Heart left ventricle (tissue), 13 donors: ENCODE measurements around the gene PRG3.

Source experiments
- POLR2A ChIP-seq, 2 donors: fragments of 450-650 bp; IDR thresholded peaks; one replicate each; pipeline ENCODE4 v1.6.1; 2017; ENCODE audit warnings: antibody characterized with exemption in 2 of 2, mild to moderate bottlenecking in 2 of 2, moderate library complexity in 2 of 2
- TF ChIP-seq, protein P1 (sequence below), 12 donors: fragments of 200-600 bp; sonication (generic) in 4 of 12; IDR thresholded peaks; one replicate each; pipeline versions ENCODE4 v1.5.0 to v1.8.0; 2018 to 2022; ENCODE audit warnings: antibody characterized with exemption in 12 of 12, mild to moderate bottlenecking in 5 of 12
- donor health status: ischemic (EF 13 %, LVEDD 7.1; RV severe dilation, severe dysfunction).
- donor health status: DM: no; HTN: yes; CAD: no.
- donor health status: DM: no; HTN: no; CAD: no.
- donor health status: ischemic (EF 25% LVEDD 6.9; RV normal size, moderate dysfunction).
- donor health status: ischemic (EF 25% LVEDD 5.7; RV mildly dilated, moderate dysfunction).
- donor health status: ischemic (EF 35%, LVEDD 5.7; RV mildly dilated, moderate dysfunction).
- donor health status: nonischemic (EF 11% LVEDD 7.7; RV severe dilation, severe dysfunction).
- donor health status: DM: yes; HTN: yes; CAD: no.
- donor health status: PGD.
- donor health status: ischemic (EF 29% LVEDD 5.4; RV normal size, mild dysfunction).
- donor health status: nonischemic (EF 23%, LVEDD 6.1; RV moderate dilation, normal function).

DNA sequence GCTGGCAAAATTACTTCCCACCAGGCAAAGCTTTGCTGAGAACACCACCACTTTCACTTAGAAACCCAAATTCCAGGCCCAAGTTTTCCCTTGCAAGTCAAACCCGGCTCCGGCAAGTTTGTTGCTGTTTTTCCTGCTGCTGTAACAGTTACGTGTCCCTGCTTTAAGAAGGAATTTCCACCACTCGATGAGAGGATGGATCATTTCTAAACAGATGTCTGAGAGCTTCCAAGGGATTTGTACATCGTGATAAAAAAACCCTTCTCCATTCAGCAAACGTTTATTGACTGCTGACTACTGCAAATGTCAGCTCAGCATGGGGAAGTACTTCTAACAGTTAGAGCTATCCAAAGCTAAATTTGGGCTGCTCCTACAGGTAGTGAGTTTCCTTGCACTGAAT is 23.1 kb downstream of the PRG3 start:
- TF ChIP-seq, protein P1, sequence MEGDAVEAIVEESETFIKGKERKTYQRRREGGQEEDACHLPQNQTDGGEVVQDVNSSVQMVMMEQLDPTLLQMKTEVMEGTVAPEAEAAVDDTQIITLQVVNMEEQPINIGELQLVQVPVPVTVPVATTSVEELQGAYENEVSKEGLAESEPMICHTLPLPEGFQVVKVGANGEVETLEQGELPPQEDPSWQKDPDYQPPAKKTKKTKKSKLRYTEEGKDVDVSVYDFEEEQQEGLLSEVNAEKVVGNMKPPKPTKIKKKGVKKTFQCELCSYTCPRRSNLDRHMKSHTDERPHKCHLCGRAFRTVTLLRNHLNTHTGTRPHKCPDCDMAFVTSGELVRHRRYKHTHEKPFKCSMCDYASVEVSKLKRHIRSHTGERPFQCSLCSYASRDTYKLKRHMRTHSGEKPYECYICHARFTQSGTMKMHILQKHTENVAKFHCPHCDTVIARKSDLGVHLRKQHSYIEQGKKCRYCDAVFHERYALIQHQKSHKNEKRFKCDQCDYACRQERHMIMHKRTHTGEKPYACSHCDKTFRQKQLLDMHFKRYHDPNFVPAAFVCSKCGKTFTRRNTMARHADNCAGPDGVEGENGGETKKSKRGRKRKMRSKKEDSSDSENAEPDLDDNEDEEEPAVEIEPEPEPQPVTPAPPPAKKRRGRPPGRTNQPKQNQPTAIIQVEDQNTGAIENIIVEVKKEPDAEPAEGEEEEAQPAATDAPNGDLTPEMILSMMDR (IDR thresholded peaks at IDR 0.05) = no peak
- no peak for TF ChIP-seq POLR2A (IDR thresholded peaks at IDR 0.05)
